ENCODE measurements around the gene ARHGEF38. TPM values are rescaled to one million over a fixed set of nuclear protein-coding genes. Genes with fewer than 3 reads are reported as not detected.

ARHGEF38 gene
- total and polyA plus RNA-seq, 4 donors = 0.03 to 0.92 (median 0.37) TPM

GRCh38 chr4:105568584-105568983 lies 16.2 kb downstream of the ARHGEF38 start:
- no peak overlapping the region for H3K4me3 ChIP-seq (ENCODE audit: low read depth in 1 of 3, low read length in 3 of 3)
- no peaks in the 10 kb centered on the region for H3K27me3 ChIP-seq (ENCODE audit: control insufficient read depth in 4 of 4, insufficient read depth in 4 of 4, low read length in 3 of 4)
- H3K4me1 ChIP-seq (ENCODE audit: control insufficient read depth in 4 of 4, insufficient read depth in 4 of 4, low read length in 3 of 4) = no peaks in the 10 kb centered on the region
- H3K9ac ChIP-seq (ENCODE audit: low read depth in 1 of 2, low read length in 2 of 2) = no peak overlapping the region
- no peaks in the 10 kb centered on the region for H3K36me3 ChIP-seq (ENCODE audit: control insufficient read depth in 4 of 4, insufficient read depth in 3 of 4, low read depth in 1 of 4, low read length in 3 of 4)
- TF ChIP-seq RXRA (IDR thresholded peaks at IDR 0.05) (no peak), TAF1 (conservative IDR thresholded peaks at IDR 0.05) (no peak), YY1 (IDR thresholded peaks at IDR 0.05) (no peak), NR2F2 (IDR thresholded peaks at IDR 0.05) (no peak), FOXA2 (IDR thresholded peaks at IDR 0.05) (no peak), HNF4A (conservative IDR thresholded peaks at IDR 0.05) (no peak), FOXA1 (IDR thresholded peaks at IDR 0.05) (no peak), GABPA (IDR thresholded peaks at IDR 0.05 in 1 of 2, conservative IDR thresholded peaks at IDR 0.05 in 1 of 2) (no peak), SP1 (IDR thresholded peaks at IDR 0.05) (no peak), HNF4G (IDR thresholded peaks at IDR 0.05) (no peak), ZBTB33 (IDR thresholded peaks at IDR 0.05) (no peak), EGR1 (IDR thresholded peaks at IDR 0.05; ENCODE audit: low read depth in 2 of 2) (no peak), REST (IDR thresholded peaks at IDR 0.05) (no peak)
- TF ChIP-seq, protein P1, sequence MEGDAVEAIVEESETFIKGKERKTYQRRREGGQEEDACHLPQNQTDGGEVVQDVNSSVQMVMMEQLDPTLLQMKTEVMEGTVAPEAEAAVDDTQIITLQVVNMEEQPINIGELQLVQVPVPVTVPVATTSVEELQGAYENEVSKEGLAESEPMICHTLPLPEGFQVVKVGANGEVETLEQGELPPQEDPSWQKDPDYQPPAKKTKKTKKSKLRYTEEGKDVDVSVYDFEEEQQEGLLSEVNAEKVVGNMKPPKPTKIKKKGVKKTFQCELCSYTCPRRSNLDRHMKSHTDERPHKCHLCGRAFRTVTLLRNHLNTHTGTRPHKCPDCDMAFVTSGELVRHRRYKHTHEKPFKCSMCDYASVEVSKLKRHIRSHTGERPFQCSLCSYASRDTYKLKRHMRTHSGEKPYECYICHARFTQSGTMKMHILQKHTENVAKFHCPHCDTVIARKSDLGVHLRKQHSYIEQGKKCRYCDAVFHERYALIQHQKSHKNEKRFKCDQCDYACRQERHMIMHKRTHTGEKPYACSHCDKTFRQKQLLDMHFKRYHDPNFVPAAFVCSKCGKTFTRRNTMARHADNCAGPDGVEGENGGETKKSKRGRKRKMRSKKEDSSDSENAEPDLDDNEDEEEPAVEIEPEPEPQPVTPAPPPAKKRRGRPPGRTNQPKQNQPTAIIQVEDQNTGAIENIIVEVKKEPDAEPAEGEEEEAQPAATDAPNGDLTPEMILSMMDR (IDR thresholded peaks at IDR 0.05; ENCODE audit: low read depth, low read length, missing input control) = no peak
- TF ChIP-seq, protein P2, sequence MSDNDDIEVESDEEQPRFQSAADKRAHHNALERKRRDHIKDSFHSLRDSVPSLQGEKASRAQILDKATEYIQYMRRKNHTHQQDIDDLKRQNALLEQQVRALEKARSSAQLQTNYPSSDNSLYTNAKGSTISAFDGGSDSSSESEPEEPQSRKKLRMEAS (IDR thresholded peaks at IDR 0.05) = no peak
- H3K27ac ChIP-seq (ENCODE audit: low read depth in 1 of 2, low read length in 2 of 2) = no peak overlapping the region
- WGBS = 70% methylated on average over 1 of the region's 1 CpG
- H3K9me3 ChIP-seq (ENCODE audit: control insufficient read depth in 4 of 4, low read length in 3 of 4) = no peaks in the 10 kb centered on the region
- no peak for DNase-seq (ENCODE audit: low spot score)

DNA sequence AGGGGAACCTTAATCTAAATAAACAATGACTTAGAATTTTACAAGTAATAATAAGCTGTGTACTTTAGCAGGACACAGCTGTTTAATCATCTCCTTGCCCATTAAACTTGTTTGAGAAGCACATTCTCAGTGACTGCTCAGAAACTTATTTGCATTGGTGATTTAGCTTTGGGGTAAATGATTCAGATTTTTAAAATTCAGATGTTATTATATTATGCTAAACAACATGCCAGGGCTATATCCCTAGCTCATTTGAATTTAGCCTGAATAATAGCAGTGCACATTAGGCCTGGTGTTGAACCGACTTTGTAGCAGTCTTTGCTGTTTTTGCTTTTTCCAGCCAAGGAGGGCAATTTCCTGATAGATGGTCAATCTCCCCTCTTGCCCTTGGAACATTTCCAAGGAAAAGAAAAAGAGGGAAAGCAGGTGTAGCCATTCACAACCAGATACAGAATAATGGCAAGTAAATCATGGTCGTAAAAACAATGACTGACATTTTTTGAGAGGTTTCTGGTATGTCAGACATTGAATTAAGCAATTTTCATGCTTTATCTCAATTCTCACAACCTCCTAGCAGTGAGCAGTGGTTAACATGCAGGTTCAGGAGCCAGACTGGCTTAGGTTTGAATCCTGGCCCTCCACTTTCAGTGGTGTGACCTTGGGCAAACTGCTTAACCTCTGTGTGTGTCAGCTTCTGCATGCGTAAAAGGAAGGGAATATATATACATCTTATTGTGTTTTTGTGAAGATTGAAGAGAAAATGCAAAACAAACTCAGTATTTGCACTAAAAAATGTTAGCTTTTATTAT lies 16.8 kb downstream of the ARHGEF38 start:
- no peak for DNase-seq (ENCODE audit: low spot score)
- no peak overlapping the region for H3K9ac ChIP-seq (ENCODE audit: low read depth in 1 of 2, low read length in 2 of 2)
- H3K27me3 ChIP-seq (ENCODE audit: control insufficient read depth in 4 of 4, insufficient read depth in 4 of 4, low read length in 3 of 4) = no peaks in the 10 kb centered on the region
- TF ChIP-seq EGR1 (IDR thresholded peaks at IDR 0.05; ENCODE audit: low read depth in 2 of 2) (no peak), YY1 (IDR thresholded peaks at IDR 0.05) (no peak), ZBTB33 (IDR thresholded peaks at IDR 0.05) (no peak), TAF1 (conservative IDR thresholded peaks at IDR 0.05) (no peak), NR2F2 (IDR thresholded peaks at IDR 0.05) (no peak), HNF4G (IDR thresholded peaks at IDR 0.05) (no peak), RAD21 (IDR thresholded peaks at IDR 0.05) (no peak)
- H3K4me3 ChIP-seq (ENCODE audit: low read depth in 1 of 3, low read length in 3 of 3) = no peak overlapping the region
- H3K27ac ChIP-seq (ENCODE audit: low read depth in 1 of 2, low read length in 2 of 2) = no peak overlapping the region
- 90% methylated on average over 3 of the region's 3 CpGs for WGBS
- H3K9me3 ChIP-seq (ENCODE audit: control insufficient read depth in 4 of 4, low read length in 3 of 4) = no peaks in the 10 kb centered on the region
- no peaks in the 10 kb centered on the region for H3K36me3 ChIP-seq (ENCODE audit: control insufficient read depth in 4 of 4, insufficient read depth in 3 of 4, low read depth in 1 of 4, low read length in 3 of 4)
- no peaks in the 10 kb centered on the region for H3K4me1 ChIP-seq (ENCODE audit: control insufficient read depth in 4 of 4, insufficient read depth in 4 of 4, low read length in 3 of 4)

Data from liver (tissue), 9 donors.